Stimulated activated naive CD8-positive, alpha-beta T cell treated with anti-CD3 and anti-CD28 coated beads, Interleukin-15, Interleukin-2, amounts not matched to agents 100 U/mL and 50 U/mL, for 24 hours (primary cell): ENCODE measurements around the gene CABP7.

Source experiments
- ATAC-seq: fragments of 150-1000 bp; cut with Tn5 transposase; one replicate; pipeline ENCODE4 v1.10.0; 2021
- DNase-seq: peaks from one replicate; pipeline ENCODE4 v3.0.0; 2021

Gene CABP7

DNA sequence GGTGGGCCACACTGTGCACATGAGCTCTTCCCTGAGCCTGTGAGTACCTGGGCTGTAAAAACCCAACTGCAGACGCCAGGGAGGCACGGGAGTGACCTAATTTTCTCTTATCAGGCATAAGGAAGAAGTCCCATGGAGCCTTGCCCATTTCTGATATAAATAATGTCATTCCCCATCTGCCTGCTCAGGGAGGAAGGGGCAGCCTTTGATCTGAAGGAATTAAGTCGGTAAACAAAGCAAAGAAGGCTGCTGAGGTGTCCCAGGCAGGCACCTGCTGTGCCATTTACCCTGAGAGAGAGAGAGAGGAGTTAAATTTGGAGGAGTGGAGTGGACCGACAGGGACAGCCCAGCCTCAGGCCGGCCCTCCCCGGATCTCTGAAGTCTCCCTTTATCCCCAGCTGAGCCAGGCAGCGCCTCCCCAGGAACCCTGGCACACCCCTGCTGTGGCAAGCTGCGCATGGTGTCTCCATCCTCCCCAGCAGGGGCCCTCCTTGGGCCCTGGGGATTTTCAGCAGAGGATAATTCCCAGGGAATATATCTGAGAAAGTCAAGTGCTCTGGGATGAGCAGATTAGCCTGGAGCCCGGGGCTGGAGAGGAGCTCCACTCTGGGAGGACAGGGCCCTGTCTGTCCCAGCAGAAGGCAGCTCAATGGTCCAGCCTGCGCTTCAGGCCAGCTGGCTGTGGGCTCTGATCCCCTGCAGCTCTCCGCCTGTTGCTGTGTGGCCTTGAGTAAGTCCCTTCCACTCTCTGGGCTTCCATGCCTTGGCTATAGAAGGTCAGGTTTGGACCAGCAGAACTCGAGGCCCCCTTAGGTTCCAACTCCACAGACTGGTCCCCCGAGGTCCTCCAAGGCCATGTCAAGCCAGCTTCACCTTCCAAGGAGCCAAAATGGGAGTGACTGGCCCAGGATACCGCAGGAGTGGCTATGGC, 17.5 kb upstream of the CABP7 start:
- no peak for DNase-seq
- ATAC-seq: no peak

DNA sequence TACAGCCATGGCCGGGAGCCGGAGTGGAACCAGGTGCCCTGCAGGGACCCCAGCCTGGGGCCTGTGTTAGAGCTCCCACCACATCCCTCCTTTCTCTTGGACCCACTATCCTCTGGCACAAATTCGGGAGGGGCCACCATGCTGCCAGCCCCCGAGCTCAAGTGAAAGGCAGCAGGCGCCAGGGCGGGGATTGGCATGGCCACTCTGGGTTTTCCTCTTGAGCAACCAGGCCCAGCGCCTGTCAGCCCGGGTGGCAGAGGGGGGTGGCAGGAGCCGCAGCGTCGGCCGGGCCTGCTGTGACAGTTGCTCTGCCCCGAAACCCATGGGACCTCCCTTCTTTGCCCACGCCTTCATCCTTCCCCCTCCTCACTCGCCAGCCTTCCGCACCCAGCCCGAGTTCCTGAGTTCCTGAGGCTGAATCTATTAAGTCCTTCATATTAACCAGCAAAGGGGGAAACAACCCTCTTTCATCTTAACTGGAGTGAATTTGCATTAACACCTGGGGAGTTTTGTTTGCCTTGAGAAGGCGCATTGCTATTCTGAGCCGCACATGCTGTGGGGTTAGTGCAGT, 16.8 kb upstream of the CABP7 start:
- no peak for ATAC-seq
- DNase-seq: no peak

GRCh38 chr22:29703569-29704195, 16.1 kb upstream of the CABP7 start:
- DNase-seq (no peak), ATAC-seq (no peak)

DNA sequence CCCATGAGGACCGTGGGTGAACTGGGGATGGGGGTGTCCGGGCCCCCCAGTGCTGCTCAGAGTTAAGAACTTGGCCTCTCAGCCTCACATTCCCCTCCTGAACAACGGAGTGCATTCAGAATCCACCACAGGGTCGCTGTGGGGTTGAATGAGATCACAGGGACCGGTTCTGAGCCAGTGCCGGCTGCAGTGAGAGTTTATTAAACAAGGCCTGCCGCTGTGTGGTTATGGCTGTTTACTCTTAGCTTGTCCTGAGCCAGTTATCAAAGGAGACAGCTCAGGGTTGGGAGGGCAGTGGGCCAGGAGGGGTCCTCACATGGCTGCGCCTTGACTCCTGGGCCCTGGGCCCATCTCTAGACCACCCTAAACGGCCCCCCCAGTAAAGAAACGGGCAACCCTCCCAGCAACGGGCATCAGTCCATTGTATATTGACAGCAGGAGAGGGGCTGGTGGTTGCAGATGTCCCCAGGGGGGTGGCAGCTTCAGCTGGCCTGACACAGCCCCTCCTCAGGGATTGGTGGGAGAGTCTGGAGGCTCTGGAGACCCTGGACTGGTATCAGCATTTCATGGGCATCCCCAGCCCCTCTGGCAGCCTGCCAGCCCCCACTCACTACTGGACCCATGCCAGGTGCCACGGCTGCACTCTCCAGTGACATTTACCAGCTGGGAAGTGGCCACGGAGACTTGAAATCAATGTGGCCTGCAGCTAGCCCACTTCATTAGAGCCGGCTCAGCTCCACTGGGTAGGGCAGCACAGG, 15.1 kb upstream of the CABP7 start:
- DNase-seq (no peak), ATAC-seq (no peak)

- ATAC-seq: no peak
- DNase-seq: no peak
Observed at GRCh38 chr22:29705651-29706050, 14.2 kb upstream of the CABP7 start.

GRCh38 chr22:29706486-29706885, 13.3 kb upstream of the CABP7 start:
- ATAC-seq: no peak
- DNase-seq: no peak

DNA sequence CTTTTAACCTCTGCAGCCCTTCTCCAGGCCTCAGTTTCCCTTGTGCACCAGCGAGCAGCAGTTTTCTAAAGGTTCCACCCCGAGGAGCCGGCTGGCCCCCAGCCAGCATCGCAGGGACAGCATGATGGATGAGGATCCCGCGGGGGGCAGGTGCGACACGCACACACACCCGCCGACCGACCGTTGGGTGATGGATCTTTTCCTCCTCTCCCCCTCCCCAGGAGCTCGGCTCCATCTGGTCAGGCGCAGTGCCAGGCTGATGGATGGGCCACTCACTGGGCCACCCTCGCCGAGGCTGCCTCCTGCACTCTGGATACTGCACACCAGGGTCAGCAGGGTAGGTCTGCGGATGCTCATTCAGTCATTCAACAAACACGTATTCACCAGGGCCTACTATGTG, 12.8 kb upstream of the CABP7 start:
- ATAC-seq (no peak), DNase-seq (no peak)

GRCh38 chr22:29707471-29707870, 12.3 kb upstream of the CABP7 start:
- DNase-seq (no peak), ATAC-seq (no peak)

DNA sequence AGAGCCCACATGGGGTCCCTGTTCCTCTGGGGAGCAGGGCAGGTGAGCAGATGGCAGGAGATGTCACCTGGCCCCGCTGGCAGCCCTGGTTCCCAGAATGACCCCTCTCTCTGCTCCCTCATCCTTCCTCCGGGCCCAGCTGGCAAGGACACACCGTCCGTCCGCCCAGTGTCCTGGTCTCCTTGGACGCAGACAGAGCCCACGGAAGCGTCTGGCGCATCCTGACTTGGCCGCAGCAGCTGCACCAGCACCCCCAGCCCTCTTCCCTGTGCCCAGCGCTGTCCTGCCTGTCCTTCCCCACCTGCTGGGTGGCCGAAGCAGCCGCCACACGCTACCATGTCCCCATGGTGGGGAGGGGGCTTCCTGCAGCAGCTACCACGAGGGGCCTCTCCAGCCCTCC, 9.6 kb upstream of the CABP7 start:
- no peak for ATAC-seq
- DNase-seq: no peak

DNA sequence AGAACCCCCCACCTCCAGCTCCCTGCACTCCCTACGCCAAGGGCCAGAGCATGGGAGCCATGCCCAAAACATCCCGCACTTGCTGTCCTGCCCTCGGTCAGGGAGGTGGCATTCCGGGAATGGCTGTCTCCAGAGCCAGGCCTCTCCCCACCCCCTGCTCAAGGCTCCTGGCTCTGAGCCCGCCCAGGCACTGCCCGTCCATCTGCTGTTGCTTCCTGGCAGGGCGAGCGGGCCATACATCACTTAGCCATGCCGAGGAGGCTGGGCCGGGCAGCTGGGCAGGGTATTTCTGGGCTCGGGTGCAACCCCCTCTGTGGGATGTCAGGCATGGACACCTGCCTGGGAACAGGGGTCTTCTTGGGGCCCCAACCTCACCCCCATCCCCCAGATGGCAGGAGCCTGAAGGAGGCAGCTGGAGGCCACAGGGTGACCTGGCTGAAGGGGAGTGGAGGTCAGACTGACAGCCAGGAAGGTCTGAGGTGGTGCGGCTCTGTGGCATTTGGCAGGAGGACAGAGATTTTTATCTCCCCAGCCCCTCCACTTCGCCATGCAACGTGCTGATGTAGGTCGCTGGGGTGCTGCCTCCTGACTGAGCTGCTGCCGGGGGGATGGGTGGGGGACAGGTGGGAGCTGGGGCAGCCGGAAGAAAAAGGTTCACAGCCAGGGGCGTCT, 8.7 kb upstream of the CABP7 start:
- DNase-seq: no peak
- no peak for ATAC-seq

DNA sequence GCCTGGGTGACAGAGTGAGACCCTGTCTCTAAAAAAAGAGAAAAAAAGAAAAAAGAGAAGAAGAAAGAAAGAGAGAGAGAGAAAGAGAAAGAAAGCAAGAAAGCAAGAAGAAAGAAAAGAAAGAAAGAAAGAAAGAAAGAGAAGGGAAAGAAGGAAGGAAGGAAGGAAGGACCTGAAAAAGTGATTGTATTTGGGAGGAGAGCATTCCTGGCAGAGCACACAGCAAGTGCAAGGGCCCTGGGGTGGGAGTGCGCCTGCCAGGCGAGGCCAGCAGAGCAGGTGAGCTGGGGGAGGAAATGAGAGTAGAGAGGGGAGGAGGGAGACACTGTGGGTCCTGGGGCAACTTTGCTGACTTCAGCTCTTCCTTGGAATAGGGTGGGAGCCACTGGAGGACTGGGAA, 7.7 kb upstream of the CABP7 start:
- ATAC-seq (no peak), DNase-seq (no peak)

DNA sequence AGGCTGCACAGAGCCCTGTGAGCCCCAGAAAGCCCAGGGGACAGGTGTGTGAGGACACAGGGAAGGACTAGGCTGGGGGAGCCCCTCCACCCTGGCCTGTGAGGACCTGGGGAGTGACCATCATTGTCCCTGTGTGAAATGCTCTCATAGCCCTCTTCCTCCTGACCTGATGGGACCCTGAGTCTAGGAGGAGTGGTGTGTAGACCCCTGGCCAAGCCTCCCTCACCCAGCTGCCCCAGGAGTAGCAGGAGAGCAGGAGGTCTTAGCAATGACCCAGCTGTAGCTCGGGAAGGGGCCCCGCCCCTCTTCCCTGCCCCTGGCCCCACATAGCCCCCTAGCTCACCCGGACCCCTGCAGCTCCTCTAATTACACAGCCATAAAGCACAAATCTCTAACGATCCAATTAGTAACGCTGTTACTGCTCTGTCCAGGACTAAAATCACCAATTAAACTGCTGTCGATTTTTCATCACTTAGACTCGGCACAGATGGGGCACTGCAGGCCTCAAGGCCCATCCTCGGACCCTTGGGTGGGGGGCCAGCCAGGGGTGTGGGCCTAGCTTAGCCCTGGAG, 6.6 kb upstream of the CABP7 start:
- ATAC-seq: no peak
- DNase-seq: no peak

DNA sequence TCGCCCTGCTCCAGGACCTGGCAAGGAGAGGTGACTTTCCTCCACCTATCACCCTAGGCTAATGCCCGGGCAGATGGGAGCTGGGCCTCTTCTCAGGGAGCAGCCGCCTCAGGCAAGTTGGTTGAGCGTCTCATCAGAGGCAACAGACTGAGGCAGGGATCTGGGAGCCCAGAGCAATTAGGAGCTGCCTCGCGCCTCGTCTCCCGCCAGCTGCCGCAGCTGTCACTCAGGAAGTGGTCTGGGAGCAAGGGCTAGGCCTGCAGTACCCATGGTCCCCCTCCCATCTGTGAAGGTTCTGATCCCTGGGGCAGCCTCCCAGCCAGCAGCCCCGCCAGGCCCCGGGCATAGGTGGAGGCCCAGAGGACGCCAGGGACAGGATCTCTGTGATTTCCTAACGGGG, 4.6 kb upstream of the CABP7 start:
- DNase-seq: no peak
- no peak for ATAC-seq

DNA sequence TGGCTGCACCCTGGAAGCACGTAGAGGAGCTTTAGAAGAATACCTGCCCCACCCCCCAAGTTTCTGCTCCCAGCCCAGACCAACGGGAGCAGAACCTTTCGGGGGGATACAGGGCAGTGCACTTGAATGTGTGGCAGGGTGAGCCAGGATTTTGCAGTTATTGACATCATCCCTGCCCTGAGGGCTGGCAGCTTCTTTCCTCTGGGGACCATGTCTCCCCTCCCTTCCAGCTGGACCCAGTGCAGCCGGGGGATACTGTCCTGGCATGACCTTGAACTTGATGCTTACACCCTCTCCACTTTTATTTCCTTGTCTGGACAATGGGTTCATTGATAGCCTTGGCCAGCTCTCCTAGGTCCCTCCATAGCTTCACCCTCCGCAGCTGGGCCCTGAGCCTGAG, 4.1 kb upstream of the CABP7 start:
- ATAC-seq: no peak

GRCh38 chr22:29716814-29717545, 2.8 kb upstream of the CABP7 start:
- ATAC-seq (no peak), DNase-seq (peak; percentile 43)

More for the DNA sequence above, 4.1 kb upstream of the CABP7 start:
- DNase-seq: no peak

DNA sequence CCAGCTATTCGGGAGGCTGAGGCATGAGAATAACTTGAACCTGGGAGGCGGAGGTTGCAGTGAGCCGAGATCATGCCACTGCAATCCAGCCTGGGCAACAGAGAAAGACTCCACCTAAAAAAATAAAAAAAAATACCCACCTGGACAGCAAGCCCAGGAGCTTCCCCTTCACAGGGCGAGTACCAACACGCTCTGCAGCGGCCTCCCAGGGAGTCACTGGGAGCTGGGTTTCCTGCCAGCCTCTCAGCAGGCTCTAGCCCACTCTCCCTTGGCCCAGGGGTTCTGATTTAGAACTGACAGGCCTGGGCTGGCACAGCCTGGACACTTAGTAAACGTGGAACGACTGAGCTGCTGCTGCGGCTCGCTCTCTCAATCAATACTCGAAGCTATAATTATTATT, 2.0 kb upstream of the CABP7 start:
- no peak for DNase-seq
- ATAC-seq: no peak

DNA sequence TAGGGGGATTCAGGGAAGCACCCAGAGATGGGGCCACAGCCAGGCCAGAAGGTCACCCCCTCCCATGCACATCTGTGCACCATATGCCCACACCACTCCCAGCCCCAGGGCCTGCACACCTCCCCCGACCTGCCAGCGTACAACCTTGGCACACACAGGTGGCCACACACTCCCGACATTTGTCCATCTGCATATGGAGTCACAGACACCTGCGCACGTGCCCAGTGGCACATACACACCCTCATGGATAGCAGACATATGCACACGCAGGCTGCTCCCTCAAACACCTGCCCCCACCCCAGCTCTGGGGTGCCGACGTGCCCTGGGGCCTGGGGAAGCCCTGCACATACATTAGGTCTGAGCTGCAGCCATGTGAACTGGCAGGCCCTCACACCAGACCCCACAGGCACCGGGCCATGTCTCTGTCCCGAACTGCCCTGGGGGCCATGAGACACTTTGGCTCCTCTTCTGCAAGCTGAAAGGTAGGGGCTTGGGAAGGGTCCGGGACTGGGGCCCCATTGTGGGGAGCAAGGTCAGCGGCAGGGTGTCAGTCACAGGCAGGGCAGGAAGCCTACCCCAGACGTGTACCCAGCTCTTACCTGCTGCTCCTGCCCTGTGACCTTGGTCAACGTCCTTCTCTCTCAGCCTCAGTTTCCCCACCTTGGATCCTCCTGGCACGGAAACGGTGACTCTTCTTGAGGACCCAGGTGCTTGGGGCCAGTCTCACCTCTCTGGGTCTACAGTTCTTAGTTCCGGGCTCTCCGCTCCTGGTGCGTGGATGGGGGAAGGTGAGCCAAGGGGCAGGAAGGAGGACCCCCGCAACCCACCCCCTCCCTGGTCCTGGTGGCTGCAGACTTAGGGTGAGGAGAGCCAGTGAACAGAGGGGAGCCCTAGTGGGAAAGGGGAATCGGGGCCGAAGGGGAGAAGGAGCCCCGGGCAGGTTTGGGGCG, 579 bp upstream of the CABP7 start:
- ATAC-seq (no peak), DNase-seq (no peak)

DNA sequence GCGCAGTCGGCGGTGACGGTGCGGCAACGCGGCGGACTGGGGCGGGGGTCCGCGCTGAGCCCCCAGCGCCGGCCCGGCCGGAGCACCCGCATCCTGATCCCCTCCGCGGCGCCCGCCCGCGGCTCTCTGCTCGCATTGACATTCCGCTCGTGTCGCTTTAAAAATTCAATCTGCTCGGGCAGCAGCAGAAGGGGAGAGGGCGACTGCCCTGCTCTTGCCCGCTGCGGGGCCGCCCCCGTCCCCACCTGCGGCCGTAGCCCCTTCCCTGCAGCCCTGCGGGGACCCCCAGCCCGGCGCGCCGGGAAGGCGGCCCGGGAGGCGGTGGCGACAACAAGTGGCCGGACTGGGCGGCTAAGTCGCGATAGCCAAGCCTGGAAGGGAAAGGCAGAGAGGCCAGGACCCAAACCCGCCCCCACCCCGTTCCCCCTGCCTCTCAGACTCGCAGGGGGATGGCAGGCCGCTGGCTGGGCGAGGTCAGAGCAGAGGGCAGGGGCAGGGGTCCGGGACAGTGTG, 1.1 kb downstream of the CABP7 start:
- DNase-seq: no peak
- ATAC-seq: no peak

- DNase-seq: no peak
- no peak for ATAC-seq
Observed at GRCh38 chr22:29722151-29722550, 2.3 kb downstream of the CABP7 start.

DNA sequence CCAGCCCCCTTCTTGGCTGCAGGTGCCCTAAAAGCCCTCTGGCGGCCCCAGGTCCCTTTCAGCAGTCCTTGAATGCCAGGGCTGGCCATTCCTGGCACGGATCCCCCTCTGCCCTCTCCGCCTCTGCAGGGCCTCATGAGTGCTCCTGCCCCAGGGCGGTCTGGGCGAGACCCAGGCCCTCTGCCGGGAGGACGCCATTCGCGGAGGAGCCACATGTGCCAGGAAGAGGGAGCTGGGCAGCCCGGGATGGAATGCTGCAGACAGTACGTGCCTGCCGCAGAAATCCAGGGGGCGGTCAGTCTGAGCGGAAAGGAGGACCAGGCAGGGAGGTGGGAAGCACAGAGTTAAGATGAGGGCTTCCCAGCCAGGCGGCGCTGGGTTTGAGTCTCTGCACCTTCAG, 2.8 kb downstream of the CABP7 start:
- no peak for ATAC-seq

More for the DNA sequence above, 2.8 kb downstream of the CABP7 start:
- DNase-seq: no peak
